Aorta (tissue), 5 donors: Measurements from ENCODE around the gene BACH2. TPM values are rescaled to one million over a fixed set of nuclear protein-coding genes. Genes with fewer than 3 reads are reported as not detected.
A peak's percentile ranks its signal among the peaks of the same experiment; 100 is the strongest.
"Not testable (repeated sequence)": the region's sequence is repeated elsewhere in the genome, so short reads cannot be mapped to it uniquely, and the experiment has no call there.

Experiments
- ATAC-seq: fragments of 200-7000 bp; cut with Tn5 transposase; one replicate; pipeline ENCODE4 v1.9.1; 2022; ENCODE audit warnings: moderate library complexity; ENCODE audit not compliant: low FRiP score
- DNase-seq, 2 donors: peaks; one replicate each; pipeline ENCODE4 v3.0.0-alpha.2; 2020
- H3K27ac ChIP-seq, 2 donors: one replicate each; pipeline ENCODE4 v1.5.1; 2013; ENCODE audit warnings: low read length in 2 of 2, mild to moderate bottlenecking in 2 of 2, moderate library complexity in 2 of 2, control low read depth in 1 of 2, inconsistent platforms in 1 of 2, low read depth in 1 of 2
- H3K27me3 ChIP-seq, 2 donors: one replicate each; pipeline ENCODE4 v1.6.1; 2013; ENCODE audit warnings: control low read depth in 1 of 2, low read length in 1 of 2, mild to moderate bottlenecking in 1 of 2, moderate library complexity in 1 of 2; ENCODE audit not compliant: insufficient read depth in 2 of 2, control insufficient read depth in 1 of 2
- H3K36me3 ChIP-seq, 2 donors: one replicate each; pipeline ENCODE4 v1.6.1; 2013; ENCODE audit warnings: control low read depth in 1 of 2, low read length in 1 of 2, mild to moderate bottlenecking in 1 of 2; ENCODE audit not compliant: insufficient read depth in 2 of 2, control insufficient read depth in 1 of 2
- H3K4me1 ChIP-seq, 2 donors: one replicate each; pipeline ENCODE4 v1.6.1; 2013; ENCODE audit warnings: low read length in 2 of 2, control low read depth in 1 of 2, mild to moderate bottlenecking in 1 of 2, moderate library complexity in 1 of 2; ENCODE audit not compliant: insufficient read depth in 2 of 2, control insufficient read depth in 1 of 2
- H3K4me3 ChIP-seq, 2 donors: one replicate each; pipeline ENCODE4 v1.5.1; 2013; ENCODE audit warnings: low read length in 2 of 2, control low read depth in 1 of 2, mild to moderate bottlenecking in 1 of 2
- H3K9me3 ChIP-seq: one replicate; pipeline ENCODE4 v1.6.1; 2013; ENCODE audit warnings: mild to moderate bottlenecking, low read length; ENCODE audit not compliant: control insufficient read depth
- WGBS, 2 donors: extraction: QIAGEN DNeasy Blood & Tissue Kit; methylation state at CpG; one replicate each; pipeline ENCODE4 v1.1.7; 2013; 5-methylcytosine and 5-hydroxymethylcytosine counted together
- intact Hi-C, 2 donors: fragments of 100-400 bp; cut with DNase I; formaldehyde crosslinking; loops; one replicate each; pipeline versions ENCODE4 v1.14.2 to v1.15.0; 2022
- polyA plus RNA-seq, 2 donors: library from polyadenylated mRNA; stranded (reverse); fragments of 200-250 nt; gene quantifications; one replicate each; pipeline ENCODE4 v1.2.3, GENCODE V29; 2013
- total RNA-seq, 2 donors: library from RNA; stranded (reverse); fragmentation: NEBNext Ultra II Directional; extraction: Animal tissue kit (Norgen Biotek cat#: 25700); gene quantifications; one replicate each; pipeline ENCODE4 v1.2.1, GENCODE V29; 2021
- donor health status: healthy with polysubstance abuse.
- donor health status: Bipolar disorder and iron deficiency.
- donor health status: DM: no; HTN: no; CAD: no.
- donor health status: DM: no; HTN: no; CAD: no.
- donor health status: DM: yes; HTN: yes; CAD: no.

The BACH2 gene
- total and polyA plus RNA-seq, 4 donors = 0.36 to 22.2 (median 6.1) TPM

DNA sequence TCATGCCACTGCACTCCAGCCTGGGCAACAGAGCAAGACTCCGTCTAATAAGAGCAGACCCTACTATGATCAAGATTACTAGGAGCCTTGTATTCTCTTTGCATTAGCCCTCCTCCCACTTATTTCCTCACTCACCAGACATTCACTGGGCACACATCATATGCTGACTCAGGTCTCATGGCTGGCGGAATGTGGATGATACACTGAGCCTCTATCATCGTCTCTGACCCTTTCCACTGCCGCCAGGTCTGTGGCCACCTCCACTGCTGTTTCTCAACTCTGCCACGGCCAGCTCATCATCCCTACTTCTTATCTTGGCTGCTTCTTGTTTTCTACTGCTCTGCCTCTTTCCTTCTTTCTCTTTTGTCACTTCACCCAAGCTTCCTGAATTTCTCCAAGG is 161.0 kb downstream of the BACH2 start:
- intact Hi-C loops = no loop called here
- DNase-seq (no peak), ATAC-seq (no peak)
- 78 to 84% methylated on average over 5 of the region's 5 CpGs for WGBS, 2 donors
- Histone ChIP-seq H3K9me3 (no peaks in the 10 kb centered on the region), H3K27ac (no peak overlapping the region), H3K4me3 (no peak overlapping the region), H3K36me3 (no peaks in the 10 kb centered on the region), H3K4me1 (peaks cover 4 to 7% of the 10 kb centered on the region in 2 donors), H3K27me3 (no peaks in the 10 kb centered on the region)

DNA sequence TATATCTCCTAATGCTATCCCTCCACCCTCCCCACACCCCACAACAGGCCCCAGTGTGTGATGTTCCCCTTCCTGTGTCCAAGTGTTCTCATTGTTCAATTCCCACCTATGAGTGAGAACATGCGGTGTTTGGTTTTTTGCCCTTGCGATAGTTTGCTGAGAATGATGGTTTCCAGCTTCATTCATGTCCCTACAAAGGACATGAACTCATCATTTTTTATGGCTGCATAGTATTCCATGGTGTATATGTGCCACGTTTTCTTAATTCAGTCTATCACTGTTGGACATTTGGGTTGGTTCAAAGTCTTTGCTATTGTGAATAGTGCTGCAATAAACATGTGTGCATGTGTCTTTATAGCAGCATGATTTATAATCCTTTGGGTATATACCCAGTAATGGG is 163.0 kb downstream of the BACH2 start:
- H3K27me3 ChIP-seq, H3K4me3 ChIP-seq, DNase-seq, H3K4me1 ChIP-seq, H3K36me3 ChIP-seq, H3K9me3 ChIP-seq, intact Hi-C loops, ATAC-seq, H3K27ac ChIP-seq: not testable (repeated sequence)
- WGBS, 2 donors = 94 to 97% methylated on average over 1 to 3 of the region's 3 CpGs

- no peaks in the 10 kb centered on the region for H3K36me3 ChIP-seq
- intact Hi-C loops = no loop called here
- H3K4me3 ChIP-seq = no peak overlapping the region
- no peaks in the 10 kb centered on the region for H3K9me3 ChIP-seq
- no peaks in the 10 kb centered on the region for H3K27me3 ChIP-seq
- ATAC-seq = peak; percentile 55
- H3K27ac ChIP-seq = peak overlapping the region in 1 of 2 donors; percentile 33
- 43 to 47% methylated on average over 7 of the region's 7 CpGs for WGBS, 2 donors
- DNase-seq = peak; percentile 80 to 92
- peaks cover under 1 to 7% of the 10 kb centered on the region in 2 donors for H3K4me1 ChIP-seq
These were observed 164.8 kb downstream of the BACH2 start for GRCh38 chr6:90131614-90132423.

DNA sequence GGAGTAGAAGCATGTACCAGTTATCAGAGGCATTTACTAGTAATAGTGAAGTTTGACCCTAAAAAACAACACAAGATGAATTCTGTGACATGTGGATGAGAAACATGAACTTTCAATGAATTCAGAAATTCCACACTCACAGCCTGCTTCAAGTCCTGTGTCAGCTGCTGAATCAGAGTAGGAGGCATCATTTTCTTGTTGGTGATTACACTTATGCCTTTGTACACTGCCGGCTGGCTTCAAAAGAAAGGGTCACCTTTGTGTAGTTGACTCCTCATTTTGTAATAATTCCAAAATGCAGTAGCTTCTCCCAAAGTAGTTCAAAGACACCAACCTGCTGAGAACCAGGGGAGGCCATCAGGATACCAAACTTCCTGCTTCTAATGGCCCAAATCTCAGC is 165.5 kb downstream of the BACH2 start:
- Histone ChIP-seq H3K4me3 (no peak overlapping the region), H3K27me3 (no peaks in the 10 kb centered on the region), H3K9me3 (no peaks in the 10 kb centered on the region), H3K36me3 (no peaks in the 10 kb centered on the region), H3K4me1 (peaks cover 0 to 7% of the 10 kb centered on the region in 2 donors), H3K27ac (peak overlapping the region; percentile 9 to 30)
- intact Hi-C loops = no loop called here
- DNase-seq = no peak
- no peak for ATAC-seq
- WGBS, 2 donors = 72 to 74% methylated on average over 1 of the region's 1 CpG

DNA sequence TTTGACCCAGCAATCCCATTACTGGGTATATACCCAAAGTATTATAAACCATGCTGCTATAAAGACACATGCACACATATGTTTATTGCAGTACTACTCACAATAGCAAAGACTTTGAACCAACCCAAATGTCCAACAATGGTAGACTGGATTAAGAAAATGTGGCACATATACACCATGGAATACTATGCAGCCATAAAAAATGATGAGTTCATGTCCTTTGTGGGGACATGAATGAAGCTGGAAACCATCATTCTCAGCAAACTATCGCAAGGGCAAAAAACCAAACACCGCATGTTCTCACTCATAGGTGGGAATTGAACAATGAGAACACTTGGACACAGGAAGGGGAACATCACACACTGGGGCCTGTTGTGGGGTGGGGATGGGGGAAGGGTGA is 168.0 kb downstream of the BACH2 start:
- ATAC-seq, H3K27me3 ChIP-seq, intact Hi-C loops, H3K36me3 ChIP-seq, H3K27ac ChIP-seq, H3K4me1 ChIP-seq, H3K4me3 ChIP-seq, DNase-seq, H3K9me3 ChIP-seq: not testable (repeated sequence)
- 67 to 77% methylated on average over 2 of the region's 2 CpGs for WGBS, 2 donors

- H3K36me3 ChIP-seq = no peaks in the 10 kb centered on the region
- 94 to 96% methylated on average over 7 of the region's 7 CpGs for WGBS, 2 donors
- intact Hi-C loops = no loop called here
- no peaks in the 10 kb centered on the region for H3K9me3 ChIP-seq
- no peak for ATAC-seq
- H3K4me3 ChIP-seq = no peak overlapping the region
- H3K27ac ChIP-seq = no peak overlapping the region
- no peaks in the 10 kb centered on the region for H3K27me3 ChIP-seq
- DNase-seq = no peak
- peaks cover 0 to 5% of the 10 kb centered on the region in 2 donors for H3K4me1 ChIP-seq
These were observed 169.0 kb downstream of the BACH2 start for GRCh38 chr6:90127595-90127994.

- no peak overlapping the region for H3K27ac ChIP-seq
- DNase-seq = no peak
- intact Hi-C loops = no loop called here
- no peaks in the 10 kb centered on the region for H3K36me3 ChIP-seq
- no peaks in the 10 kb centered on the region for H3K9me3 ChIP-seq
- no peak overlapping the region for H3K4me3 ChIP-seq
- no peaks in the 10 kb centered on the region for H3K27me3 ChIP-seq
- peaks cover 0 to 2% of the 10 kb centered on the region in 2 donors for H3K4me1 ChIP-seq
- no peak for ATAC-seq
- WGBS, 2 donors = 71 to 74% methylated on average over 4 of the region's 4 CpGs
These were observed 169.8 kb downstream of the BACH2 start for GRCh38 chr6:90126839-90127238.

DNA sequence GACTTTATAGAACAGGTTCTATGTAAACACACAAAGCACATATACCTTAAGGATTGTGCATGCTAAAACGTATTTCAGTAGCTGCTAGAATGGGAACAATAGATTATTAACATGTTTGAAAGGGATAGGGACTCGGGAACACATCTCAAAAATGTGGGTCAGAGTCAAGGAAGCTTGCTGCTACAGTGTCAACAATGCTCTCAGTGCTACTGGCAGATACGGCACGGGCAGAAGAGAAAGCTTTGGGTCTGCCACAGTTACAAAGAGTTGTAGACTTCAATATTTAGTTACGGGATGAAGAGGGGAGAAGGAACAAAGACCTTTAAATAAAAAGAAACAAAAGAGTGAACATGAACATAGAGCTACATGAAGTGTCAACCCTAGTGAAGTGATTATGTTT is 170.5 kb downstream of the BACH2 start:
- ATAC-seq (no peak), DNase-seq (no peak)
- no peak overlapping the region for H3K27ac ChIP-seq
- no peaks in the 10 kb centered on the region for H3K27me3 ChIP-seq
- H3K4me1 ChIP-seq = peaks cover 0 to 2% of the 10 kb centered on the region in 2 donors
- no peak overlapping the region for H3K4me3 ChIP-seq
- H3K36me3 ChIP-seq = no peaks in the 10 kb centered on the region
- H3K9me3 ChIP-seq = no peaks in the 10 kb centered on the region
- intact Hi-C loops = no loop called here
- 19 to 20% methylated on average over 5 of the region's 5 CpGs for WGBS, 2 donors

DNA sequence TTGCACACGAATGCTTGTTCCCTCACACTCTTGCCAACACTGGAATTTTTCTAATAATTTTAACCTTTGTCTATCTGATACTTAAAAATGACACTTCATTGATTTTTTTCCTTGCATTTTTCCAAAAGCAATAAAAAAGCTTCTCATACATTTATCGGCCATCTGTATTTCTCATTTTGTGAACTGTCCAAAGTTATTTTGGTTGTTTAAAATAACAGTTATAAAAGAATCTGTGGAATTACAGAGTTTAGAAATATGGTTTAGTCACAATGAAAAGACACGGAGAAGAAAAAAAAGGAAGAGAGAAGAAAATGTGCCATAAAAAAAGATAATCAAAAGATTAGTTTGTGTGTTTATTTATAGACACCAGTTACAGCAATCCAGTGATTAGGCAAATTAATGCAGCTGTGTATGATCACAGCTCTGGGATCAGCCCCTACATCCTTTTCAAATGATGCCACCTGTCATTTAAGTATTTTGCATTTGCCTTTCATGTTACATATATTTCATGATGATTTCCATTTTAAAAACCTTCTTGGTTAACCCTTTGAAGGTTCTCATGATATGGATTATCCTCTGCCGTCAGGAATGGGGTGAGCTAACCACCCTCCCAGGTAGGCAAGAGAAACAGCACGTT is 171.7 kb downstream of the BACH2 start:
- no peak for DNase-seq
- no peak for ATAC-seq
- WGBS, 2 donors = 28 to 32% methylated on average over 5 of the region's 5 CpGs
- Histone ChIP-seq H3K4me1 (peaks cover 0 to 2% of the 10 kb centered on the region in 2 donors), H3K27me3 (no peaks in the 10 kb centered on the region), H3K4me3 (no peak overlapping the region), H3K27ac (no peak overlapping the region), H3K36me3 (no peaks in the 10 kb centered on the region), H3K9me3 (no peaks in the 10 kb centered on the region)
- intact Hi-C loops = no loop called here
